Mesendoderm (in vitro differentiated cells): Measurements from ENCODE around the gene SVIL.
"Not testable (repeated sequence)": the region's sequence is repeated elsewhere in the genome, so short reads cannot be mapped to it uniquely, and the experiment has no call there.

Experiments used
- DNase-seq: peaks from one replicate; pipeline ENCODE4 v3.0.0; 2013
- H2AK5ac ChIP-seq: 2 replicates; pipeline ENCODE4 v1.6.1; 2013; ENCODE audit warnings: low read length, inconsistent platforms
- H2BK120ac ChIP-seq: 2 replicates; pipeline ENCODE4 v1.6.1; 2013; ENCODE audit warnings: low read depth, mild to moderate bottlenecking, low read length, moderate library complexity, mixed read lengths
- H2BK15ac ChIP-seq: replicated peaks from 2 replicates; pipeline ENCODE4 v1.6.1; 2013; ENCODE audit warnings: low read depth, mild to moderate bottlenecking, moderate library complexity
- H2BK5ac ChIP-seq: 2 replicates; pipeline ENCODE4 v1.6.1; 2013; ENCODE audit warnings: low read length, inconsistent platforms
- H3K18ac ChIP-seq: 2 replicates; pipeline ENCODE4 v1.6.1; 2013; ENCODE audit warnings: mild to moderate bottlenecking, low read length, mixed read lengths
- H3K23ac ChIP-seq: one replicate; pipeline ENCODE4 v1.6.1; 2013; ENCODE audit warnings: low read length
- H3K27ac ChIP-seq: 2 replicates; pipeline ENCODE4 v1.5.1; 2013; ENCODE audit warnings: low read depth, mild to moderate bottlenecking, inconsistent platforms, low read length, moderate library complexity
- H3K27me3 ChIP-seq: 2 replicates; pipeline ENCODE4 v1.6.1; 2013; ENCODE audit warnings: low read length, control low read depth, mild to moderate bottlenecking, inconsistent platforms; ENCODE audit not compliant: insufficient read depth, poor library complexity
- H3K36me3 ChIP-seq: 2 replicates; pipeline ENCODE4 v1.6.1; 2013; ENCODE audit warnings: low read length, inconsistent platforms; ENCODE audit not compliant: control insufficient read depth, insufficient read depth
- H3K4ac ChIP-seq: one replicate; pipeline ENCODE4 v1.6.1; 2013; ENCODE audit warnings: low read depth, mild to moderate bottlenecking, low read length, moderate library complexity
- H3K4me1 ChIP-seq: 2 replicates; pipeline ENCODE4 v1.6.1; 2013; ENCODE audit warnings: low read depth, low read length, inconsistent platforms; ENCODE audit not compliant: control insufficient read depth
- H3K4me2 ChIP-seq: 2 replicates; pipeline ENCODE4 v1.6.1; 2013; ENCODE audit warnings: low read length
- H3K4me3 ChIP-seq: 2 replicates; pipeline ENCODE4 v1.5.1; 2013; ENCODE audit warnings: mild to moderate bottlenecking, low read length
- H3K56ac ChIP-seq: one replicate; pipeline ENCODE4 v1.6.1; 2013; ENCODE audit warnings: low read length
- H3K79me1 ChIP-seq: 2 replicates; pipeline ENCODE4 v1.6.1; 2013; ENCODE audit warnings: low read length, inconsistent platforms
- H3K79me2 ChIP-seq: 2 replicates; pipeline ENCODE4 v1.6.1; 2013; ENCODE audit warnings: mild to moderate bottlenecking, low read length; ENCODE audit not compliant: control insufficient read depth, insufficient read depth
- H3K9ac ChIP-seq: 2 replicates; pipeline ENCODE4 v1.6.1; 2013; ENCODE audit warnings: low read length, inconsistent platforms
- H4K5ac ChIP-seq: one replicate; pipeline ENCODE4 v1.6.1; 2013; ENCODE audit warnings: low read length
- H4K8ac ChIP-seq: one replicate; pipeline ENCODE4 v1.6.1; 2013; ENCODE audit warnings: low read depth, mild to moderate bottlenecking, control low read depth, low read length, moderate library complexity
- WGBS: extraction: QIAGEN DNeasy Blood & Tissue Kit; methylation state at CpG from one replicate; pipeline ENCODE4 v1.1.7; 2013; ENCODE audit warnings: low lambda C conversion rate, missing lambda C conversion rate; ENCODE audit not compliant: insufficient coverage; ENCODE audit errors: extremely low coverage; 5-methylcytosine and 5-hydroxymethylcytosine counted together

SVIL gene

GRCh38 chr10:29443745-29444523 lies 190.8 kb downstream of the SVIL start:
- H3K9ac ChIP-seq, result no peak overlapping the region
- DNase-seq, result peak; percentile 18
- no peak overlapping the region for H3K56ac ChIP-seq
- H4K5ac ChIP-seq, result no peak overlapping the region
- H2BK15ac ChIP-seq, result no peak overlapping the region
- no peak overlapping the region for H3K18ac ChIP-seq
- H3K23ac ChIP-seq, result no peak overlapping the region
- no peak overlapping the region for H3K4ac ChIP-seq
- no peak overlapping the region for H3K27ac ChIP-seq
- no peak overlapping the region for H4K8ac ChIP-seq
- no CpG with 5 or more reads among the region's 5 CpGs for WGBS
- no peaks in the 10 kb centered on the region for H3K79me1 ChIP-seq
- no peaks in the 10 kb centered on the region for H3K79me2 ChIP-seq
- H3K36me3 ChIP-seq, result no peaks in the 10 kb centered on the region
- no peaks in the 10 kb centered on the region for H3K4me1 ChIP-seq
- H2BK5ac ChIP-seq, result no peak overlapping the region
- H2AK5ac ChIP-seq, result no peak overlapping the region
- H3K27me3 ChIP-seq, result no peaks in the 10 kb centered on the region
- no peak overlapping the region for H3K4me3 ChIP-seq
- no peak overlapping the region for H2BK120ac ChIP-seq
- H3K4me2 ChIP-seq, result no peak overlapping the region

GRCh38 chr10:29440981-29441380 lies 193.8 kb downstream of the SVIL start:
- no peak overlapping the region for H4K5ac ChIP-seq
- peak overlapping the region; percentile 54 for H2BK5ac ChIP-seq
- no peak overlapping the region for H2BK120ac ChIP-seq
- H3K9ac ChIP-seq, result no peak overlapping the region
- no CpG with 5 or more reads among the region's 2 CpGs for WGBS
- H3K79me2 ChIP-seq, result no peaks in the 10 kb centered on the region
- no peak overlapping the region for H3K4me3 ChIP-seq
- H3K56ac ChIP-seq, result peak overlapping the region; percentile 19
- no peaks in the 10 kb centered on the region for H3K27me3 ChIP-seq
- no peak overlapping the region for H3K4me2 ChIP-seq
- H3K23ac ChIP-seq, result no peak overlapping the region
- H2BK15ac ChIP-seq, result no peak overlapping the region
- no peaks in the 10 kb centered on the region for H3K36me3 ChIP-seq
- DNase-seq, result no peak
- H3K79me1 ChIP-seq, result no peaks in the 10 kb centered on the region
- no peaks in the 10 kb centered on the region for H3K4me1 ChIP-seq
- H3K18ac ChIP-seq, result no peak overlapping the region
- no peak overlapping the region for H4K8ac ChIP-seq
- H3K27ac ChIP-seq, result no peak overlapping the region
- H2AK5ac ChIP-seq, result peak overlapping the region; percentile 45
- H3K4ac ChIP-seq, result no peak overlapping the region

GRCh38 chr10:29439005-29439404 lies 195.8 kb downstream of the SVIL start:
- H3K36me3 ChIP-seq, H4K5ac ChIP-seq, H2BK5ac ChIP-seq, H2BK15ac ChIP-seq, H3K4ac ChIP-seq, H3K9ac ChIP-seq, H4K8ac ChIP-seq, H3K56ac ChIP-seq, H3K18ac ChIP-seq, H3K23ac ChIP-seq, H3K4me3 ChIP-seq, H2BK120ac ChIP-seq, H3K27me3 ChIP-seq, H3K27ac ChIP-seq, H3K79me2 ChIP-seq, H3K4me2 ChIP-seq, DNase-seq, H3K4me1 ChIP-seq, H3K79me1 ChIP-seq, H2AK5ac ChIP-seq: not testable (repeated sequence)
- WGBS, result no CpG with 5 or more reads among the region's 3 CpGs

GRCh38 chr10:29438271-29438670 lies 196.5 kb downstream of the SVIL start:
- no peak overlapping the region for H2BK5ac ChIP-seq
- peak; percentile 54 for DNase-seq
- H4K5ac ChIP-seq, result no peak overlapping the region

GRCh38 chr10:29437871-29438270 lies 196.9 kb downstream of the SVIL start:
- Histone ChIP-seq H3K79me1 (no peaks in the 10 kb centered on the region), H3K4me1 (no peaks in the 10 kb centered on the region), H3K79me2 (no peaks in the 10 kb centered on the region), H3K4me2 (no peak overlapping the region), H2AK5ac (no peak overlapping the region), H3K9ac (no peak overlapping the region), H3K36me3 (no peaks in the 10 kb centered on the region), H4K5ac (no peak overlapping the region), H2BK5ac (no peak overlapping the region), H3K4me3 (no peak overlapping the region), H3K4ac (no peak overlapping the region), H2BK15ac (no peak overlapping the region), H3K27ac (no peak overlapping the region), H2BK120ac (no peak overlapping the region), H4K8ac (no peak overlapping the region), H3K56ac (no peak overlapping the region), H3K23ac (no peak overlapping the region), H3K27me3 (no peaks in the 10 kb centered on the region), H3K18ac (no peak overlapping the region)
- DNase-seq, result no peak
- WGBS, result no CpG with 5 or more reads among the region's 2 CpGs

More at GRCh38 chr10:29438271-29438670, 196.5 kb downstream of the SVIL start:
- H3K27me3 ChIP-seq, result no peaks in the 10 kb centered on the region
- no peak overlapping the region for H2BK120ac ChIP-seq
- no peak overlapping the region for H3K56ac ChIP-seq
- no peaks in the 10 kb centered on the region for H3K79me1 ChIP-seq
- H3K9ac ChIP-seq, result no peak overlapping the region
- no peak overlapping the region for H3K4ac ChIP-seq
- no peak overlapping the region for H2AK5ac ChIP-seq
- H3K36me3 ChIP-seq, result no peaks in the 10 kb centered on the region
- no peak overlapping the region for H3K23ac ChIP-seq
- H3K27ac ChIP-seq, result no peak overlapping the region
- H3K4me1 ChIP-seq, result no peaks in the 10 kb centered on the region
- H3K4me2 ChIP-seq, result no peak overlapping the region
- no peak overlapping the region for H2BK15ac ChIP-seq
- no CpG with 5 or more reads among the region's 9 CpGs for WGBS
- H4K8ac ChIP-seq, result no peak overlapping the region
- no peaks in the 10 kb centered on the region for H3K79me2 ChIP-seq
- no peak overlapping the region for H3K4me3 ChIP-seq
- no peak overlapping the region for H3K18ac ChIP-seq
